Stimulated activated naive CD8-positive, alpha-beta T cell treated with anti-CD3 and anti-CD28 coated beads, Interleukin-15, Interleukin-2, amounts not matched to agents 100 ng/mL and 50 ng/mL, for 24 hours (primary cell): Measurements from ENCODE around the gene CXXC1.
A peak's percentile ranks its signal among the peaks of the same experiment; 100 is the strongest.
"Not testable (repeated sequence)": the region's sequence is repeated elsewhere in the genome, so short reads cannot be mapped to it uniquely, and the experiment has no call there.

Experiments used
- H3K27ac Mint-ChIP-seq: one replicate; pipeline ENCODE4 v1.8.0; 2021; ENCODE audit warnings: mild to moderate bottlenecking, mixed read lengths
- H3K27me3 Mint-ChIP-seq: one replicate; pipeline ENCODE4 v1.8.0; 2021; ENCODE audit warnings: mixed read lengths
- H3K36me3 Mint-ChIP-seq: one replicate; pipeline ENCODE4 v1.8.0; 2021; ENCODE audit warnings: low read depth, mixed read lengths
- H3K4me1 Mint-ChIP-seq: one replicate; pipeline ENCODE4 v1.8.0; 2021; ENCODE audit warnings: low read depth, mixed read lengths
- H3K4me3 Mint-ChIP-seq: one replicate; pipeline ENCODE4 v1.8.0; 2021; ENCODE audit warnings: mild to moderate bottlenecking, mixed read lengths
- H3K9me3 Mint-ChIP-seq: one replicate; pipeline ENCODE4 v1.8.0; 2021; ENCODE audit warnings: mixed read lengths

Gene CXXC1

DNA sequence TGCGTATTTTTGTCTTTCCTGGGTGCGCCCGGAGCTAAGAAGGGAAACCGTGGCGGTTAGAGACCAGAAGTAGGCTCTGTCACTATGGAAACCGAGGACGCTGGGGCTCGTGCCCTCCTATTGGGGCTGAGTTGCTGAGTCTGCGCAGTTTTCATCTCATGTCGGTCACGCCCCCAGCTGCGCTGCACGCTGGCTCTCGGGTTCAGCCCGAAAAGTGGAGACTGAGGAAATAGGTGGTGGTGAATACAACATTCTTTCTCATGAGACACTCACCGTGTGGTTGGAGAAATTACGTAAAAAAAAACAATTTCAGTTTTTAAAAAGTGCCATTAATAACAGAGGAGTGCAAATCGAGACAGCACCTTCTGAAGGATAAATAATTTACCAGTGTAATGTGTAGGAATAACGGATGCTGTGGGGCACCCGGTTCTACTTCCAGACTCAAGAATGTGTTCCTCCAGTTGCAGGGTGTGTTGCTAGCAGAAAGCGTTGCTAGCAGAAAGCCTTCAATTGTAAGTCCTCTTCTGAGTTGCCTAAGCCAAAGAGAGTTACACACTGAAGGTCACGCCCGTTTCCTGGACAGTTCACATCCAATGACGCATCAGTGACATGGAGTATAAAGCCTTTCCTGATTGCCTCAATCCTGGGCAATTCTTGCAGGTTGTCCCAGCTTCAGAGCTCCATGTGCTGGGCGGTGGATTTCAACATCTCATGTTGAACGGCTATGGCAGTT, 20.4 kb upstream of the CXXC1 start:
- Mint-ChIP-seq H3K4me3 (peak overlapping the region; percentile 92), H3K27me3 (peaks cover 21% of the 10 kb centered on the region), H3K9me3 (no peaks in the 10 kb centered on the region), H3K27ac (peak overlapping the region; percentile 90), H3K36me3 (no peaks in the 10 kb centered on the region), H3K4me1 (peaks cover 25% of the 10 kb centered on the region)

DNA sequence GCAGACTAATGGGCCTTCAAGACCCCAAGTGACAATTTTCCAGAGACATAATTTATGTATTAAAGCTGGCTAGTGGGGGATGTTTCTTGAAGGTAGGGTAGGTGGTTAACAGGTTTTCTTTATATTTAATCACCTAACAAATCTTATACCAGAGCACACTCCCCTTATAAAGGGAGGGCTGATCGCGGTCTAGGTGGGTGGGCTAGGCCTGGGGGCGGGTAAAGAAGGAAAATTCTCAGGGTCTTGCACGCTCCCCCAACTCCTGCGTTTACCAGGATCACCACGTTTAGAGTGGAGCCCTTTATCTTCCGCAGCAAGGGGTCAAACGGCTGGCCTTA, 19.9 kb upstream of the CXXC1 start:
- Mint-ChIP-seq H3K27me3 (peaks cover 26% of the 10 kb centered on the region), H3K9me3 (no peaks in the 10 kb centered on the region), H3K27ac (peak overlapping the region; percentile 90), H3K4me3 (peak overlapping the region; percentile 92), H3K36me3 (no peaks in the 10 kb centered on the region), H3K4me1 (peaks cover 21% of the 10 kb centered on the region)

DNA sequence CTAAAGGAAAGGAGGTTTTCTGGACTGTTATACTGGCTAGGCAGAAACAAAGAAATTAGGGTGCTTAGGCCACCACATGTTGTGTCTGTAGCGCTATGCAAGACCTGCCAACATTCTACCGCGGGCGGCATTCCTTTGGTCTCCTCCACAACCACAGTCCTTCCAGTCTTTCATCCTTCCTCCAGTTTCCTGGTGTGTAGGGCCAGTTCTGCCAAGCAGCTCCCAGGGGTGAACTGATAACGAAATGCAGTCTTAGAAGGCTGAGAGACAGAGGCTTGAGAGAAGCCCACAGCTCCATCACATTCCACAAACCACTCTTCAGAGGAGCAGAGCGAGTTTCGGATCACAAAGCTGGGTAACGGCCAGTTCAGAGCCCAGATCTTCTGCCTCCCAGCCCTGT, 19.5 kb upstream of the CXXC1 start:
- no peak overlapping the region for H3K27ac Mint-ChIP-seq
- peaks cover 28% of the 10 kb centered on the region for H3K27me3 Mint-ChIP-seq
- H3K4me1 Mint-ChIP-seq = peaks cover 21% of the 10 kb centered on the region
- no peaks in the 10 kb centered on the region for H3K9me3 Mint-ChIP-seq
- no peaks in the 10 kb centered on the region for H3K36me3 Mint-ChIP-seq
- H3K4me3 Mint-ChIP-seq = peak overlapping the region; percentile 92

DNA sequence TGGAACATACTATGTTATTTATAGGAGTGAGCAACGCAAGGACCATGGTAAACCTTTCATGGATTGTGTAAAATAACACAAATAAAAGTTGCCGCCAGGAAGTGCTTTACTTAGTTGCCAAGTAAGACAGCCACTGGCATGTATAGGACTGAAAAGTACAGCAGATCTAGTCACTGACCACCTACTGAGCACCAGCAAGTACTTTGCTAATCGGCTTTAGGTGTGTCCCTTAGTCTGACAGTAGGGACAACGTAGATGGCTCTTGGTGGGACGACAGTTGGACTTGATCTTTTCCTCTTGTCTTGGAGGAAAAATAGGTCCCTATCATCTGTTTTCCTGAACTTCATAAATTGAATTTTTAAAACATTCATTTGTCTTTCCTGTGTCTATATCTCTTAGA, 13.6 kb upstream of the CXXC1 start:
- H3K4me1 Mint-ChIP-seq = peaks cover 6% of the 10 kb centered on the region
- no peaks in the 10 kb centered on the region for H3K9me3 Mint-ChIP-seq
- H3K36me3 Mint-ChIP-seq = no peaks in the 10 kb centered on the region
- H3K27ac Mint-ChIP-seq = no peak overlapping the region
- peaks cover 47% of the 10 kb centered on the region for H3K27me3 Mint-ChIP-seq
- H3K4me3 Mint-ChIP-seq = no peak overlapping the region

DNA sequence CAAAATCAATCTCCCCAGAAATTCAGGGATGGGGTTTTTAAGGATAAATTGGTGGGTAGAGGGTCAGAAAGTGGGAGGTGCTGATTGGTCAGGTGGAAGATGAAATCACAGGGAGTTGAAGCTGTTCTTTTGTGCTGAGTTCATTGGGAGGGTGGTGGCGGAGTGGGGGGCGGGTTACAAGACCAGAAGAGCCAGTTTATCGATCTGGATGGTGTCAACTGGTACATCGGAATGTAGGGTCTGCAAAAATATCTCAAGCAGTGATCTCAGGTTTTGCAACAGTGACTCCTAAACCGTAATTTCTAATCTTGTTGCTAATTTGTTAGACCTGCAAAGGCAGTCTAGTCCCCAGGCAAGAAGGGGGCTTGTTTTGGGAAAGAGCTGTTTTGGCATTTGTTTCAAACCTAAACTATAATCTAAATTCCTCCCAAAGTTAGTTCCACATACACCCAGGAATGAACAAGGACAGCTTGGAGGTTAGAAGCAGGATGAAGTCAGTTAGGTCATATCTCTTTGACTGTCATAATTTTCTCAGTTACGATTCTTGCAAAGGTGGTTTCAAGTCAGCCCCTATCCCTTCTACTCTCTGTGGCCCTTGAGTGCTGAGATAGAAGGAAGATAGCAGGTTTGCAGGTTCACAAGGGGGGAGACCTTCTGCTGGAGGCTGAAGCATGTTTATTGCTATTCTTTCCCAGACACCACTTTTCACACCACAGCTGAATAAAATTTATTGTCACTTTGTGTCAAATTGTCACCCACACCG, 12.3 kb upstream of the CXXC1 start:
- Mint-ChIP-seq H3K27me3 (peaks cover 40% of the 10 kb centered on the region), H3K4me3 (no peak overlapping the region), H3K36me3 (no peaks in the 10 kb centered on the region)

DNA sequence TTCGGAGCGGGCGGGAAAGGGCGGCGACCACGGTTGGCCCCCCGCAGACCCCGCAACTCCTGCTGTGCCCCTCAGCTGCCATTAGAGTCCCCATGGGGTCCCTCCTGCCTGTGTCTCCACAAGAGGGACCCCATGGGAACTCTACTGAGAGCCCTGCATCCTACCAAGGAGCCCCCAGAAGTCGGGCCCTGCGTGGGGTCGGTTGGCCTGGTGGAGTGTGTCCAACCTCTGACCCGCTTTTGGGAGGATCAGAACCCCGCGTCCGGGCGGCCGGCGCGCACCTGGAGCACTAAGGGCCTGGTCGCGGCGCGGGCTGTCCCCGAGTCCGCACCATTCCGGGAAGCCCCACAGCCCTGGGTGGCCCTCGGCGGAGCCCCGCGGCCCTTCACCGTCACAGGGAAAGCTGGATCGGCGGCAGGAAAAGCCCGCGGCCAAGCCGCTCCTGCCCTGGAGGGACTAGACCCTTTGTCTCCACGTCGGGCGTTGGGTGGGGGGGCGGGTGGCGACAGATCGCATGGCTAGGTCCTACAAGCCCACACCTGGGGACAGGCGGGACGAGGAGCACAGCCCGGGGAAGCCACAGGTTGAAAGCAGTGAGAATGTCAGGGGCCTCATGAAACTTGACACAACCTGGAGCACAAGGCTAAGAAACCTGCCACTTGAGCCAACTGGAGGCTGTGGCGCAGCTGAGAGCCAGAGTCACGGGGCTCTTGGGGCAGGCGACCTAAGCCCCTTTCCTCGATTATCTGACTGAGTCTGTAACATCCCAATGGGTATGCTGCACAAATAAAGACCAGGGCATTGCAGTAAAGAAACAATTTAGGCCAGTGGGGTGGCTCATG, 11.2 kb upstream of the CXXC1 start:
- peaks cover 33% of the 10 kb centered on the region for H3K27me3 Mint-ChIP-seq
- peak overlapping the region; percentile 77 for H3K4me3 Mint-ChIP-seq
- H3K27ac Mint-ChIP-seq = no peak overlapping the region
- H3K4me1 Mint-ChIP-seq = peaks cover 6% of the 10 kb centered on the region
- H3K9me3 Mint-ChIP-seq = no peaks in the 10 kb centered on the region
- no peaks in the 10 kb centered on the region for H3K36me3 Mint-ChIP-seq

More for the DNA sequence above, 12.3 kb upstream of the CXXC1 start:
- H3K4me1 Mint-ChIP-seq = peaks cover 6% of the 10 kb centered on the region
- H3K27ac Mint-ChIP-seq = no peak overlapping the region
- no peaks in the 10 kb centered on the region for H3K9me3 Mint-ChIP-seq

DNA sequence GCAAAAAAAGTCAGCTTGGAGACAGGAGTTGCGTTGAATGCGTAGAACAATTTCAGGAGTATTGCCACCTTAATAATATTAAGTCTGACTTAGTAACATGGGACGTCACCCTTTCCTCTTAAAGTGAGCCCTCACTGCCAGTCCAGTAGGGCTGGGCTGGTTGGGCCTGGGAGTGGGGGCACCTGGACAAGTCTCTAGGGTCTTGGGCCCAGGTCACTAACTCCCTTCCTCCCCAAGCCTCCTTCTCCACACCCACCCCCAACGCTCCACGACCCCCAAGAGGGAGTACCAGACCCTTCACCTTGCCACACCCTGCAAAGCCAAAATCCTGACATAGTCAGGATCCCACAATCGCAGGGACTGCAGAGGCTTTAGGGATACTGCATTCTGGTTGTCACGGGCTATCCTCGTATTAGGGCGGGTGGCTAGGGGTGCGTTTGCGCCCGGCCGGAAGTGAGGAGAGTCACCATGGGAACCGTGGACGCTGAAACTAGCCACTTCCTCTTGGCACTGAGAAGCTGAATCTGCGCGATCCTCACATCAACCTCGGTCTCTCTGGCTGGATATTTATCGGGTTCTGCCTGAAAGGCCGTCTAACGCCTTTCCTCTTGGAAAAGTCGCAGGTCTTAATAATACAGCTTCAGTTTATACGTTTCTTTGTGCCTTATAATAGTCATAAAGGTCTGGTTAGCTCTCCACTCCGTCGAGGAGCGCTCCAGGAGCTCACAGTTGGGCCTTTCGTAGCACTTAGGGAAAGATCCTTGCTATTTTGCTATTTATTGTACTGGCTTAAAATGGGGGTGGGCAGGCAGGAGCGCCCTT, 10.3 kb upstream of the CXXC1 start:
- no peak overlapping the region for H3K27ac Mint-ChIP-seq
- H3K27me3 Mint-ChIP-seq = peaks cover 27% of the 10 kb centered on the region
- H3K4me1 Mint-ChIP-seq = peaks cover 6% of the 10 kb centered on the region
- H3K9me3 Mint-ChIP-seq = no peaks in the 10 kb centered on the region
- no peaks in the 10 kb centered on the region for H3K36me3 Mint-ChIP-seq
- H3K4me3 Mint-ChIP-seq = peak overlapping the region; percentile 77

DNA sequence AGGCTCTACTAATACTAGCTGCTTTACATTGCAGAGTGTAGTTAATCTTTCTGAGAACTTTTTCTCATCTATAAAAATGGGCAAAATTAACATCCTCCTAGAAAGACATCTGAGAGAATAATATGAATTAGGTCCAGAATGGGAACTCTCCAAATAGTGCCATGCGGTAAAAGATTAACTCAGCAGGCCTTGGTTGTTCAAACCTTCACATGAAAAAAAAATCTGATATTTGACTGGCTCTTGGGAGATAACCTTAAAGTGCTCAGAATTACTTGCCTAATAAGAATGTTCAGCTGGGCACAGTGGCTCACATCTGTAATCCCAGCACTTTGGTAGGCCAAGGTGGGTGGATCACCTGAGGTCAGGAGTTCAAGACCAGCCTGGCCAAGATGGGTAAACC, 5.5 kb upstream of the CXXC1 start:
- H3K36me3 Mint-ChIP-seq = no peaks in the 10 kb centered on the region
- H3K27ac Mint-ChIP-seq = no peak overlapping the region
- H3K4me3 Mint-ChIP-seq = no peak overlapping the region
- H3K9me3 Mint-ChIP-seq = no peaks in the 10 kb centered on the region
- H3K27me3 Mint-ChIP-seq = peaks cover 1% of the 10 kb centered on the region
- peaks cover 11% of the 10 kb centered on the region for H3K4me1 Mint-ChIP-seq

DNA sequence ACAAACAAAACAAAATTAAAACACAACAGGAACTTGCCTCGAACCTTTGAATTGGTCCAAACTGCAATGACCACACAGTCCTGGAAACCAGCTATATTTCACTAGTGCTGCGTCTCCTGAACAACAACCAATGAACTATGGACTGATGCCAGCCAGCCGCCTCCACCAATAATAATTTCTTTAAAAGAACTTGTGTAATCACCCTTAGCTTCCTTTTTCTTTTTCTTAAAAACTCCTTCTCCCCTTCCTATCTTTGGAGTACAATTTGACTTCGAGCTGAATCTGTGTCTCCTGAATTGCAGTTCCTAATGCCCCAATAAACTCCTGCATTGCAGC, 1.6 kb upstream of the CXXC1 start:
- H3K27me3 Mint-ChIP-seq = no peaks in the 10 kb centered on the region
- peaks cover 30% of the 10 kb centered on the region for H3K4me1 Mint-ChIP-seq
- peaks cover 28% of the 10 kb centered on the region for H3K36me3 Mint-ChIP-seq
- H3K4me3 Mint-ChIP-seq = peak overlapping the region; percentile 64
- no peaks in the 10 kb centered on the region for H3K9me3 Mint-ChIP-seq
- peak overlapping the region; percentile 72 for H3K27ac Mint-ChIP-seq

DNA sequence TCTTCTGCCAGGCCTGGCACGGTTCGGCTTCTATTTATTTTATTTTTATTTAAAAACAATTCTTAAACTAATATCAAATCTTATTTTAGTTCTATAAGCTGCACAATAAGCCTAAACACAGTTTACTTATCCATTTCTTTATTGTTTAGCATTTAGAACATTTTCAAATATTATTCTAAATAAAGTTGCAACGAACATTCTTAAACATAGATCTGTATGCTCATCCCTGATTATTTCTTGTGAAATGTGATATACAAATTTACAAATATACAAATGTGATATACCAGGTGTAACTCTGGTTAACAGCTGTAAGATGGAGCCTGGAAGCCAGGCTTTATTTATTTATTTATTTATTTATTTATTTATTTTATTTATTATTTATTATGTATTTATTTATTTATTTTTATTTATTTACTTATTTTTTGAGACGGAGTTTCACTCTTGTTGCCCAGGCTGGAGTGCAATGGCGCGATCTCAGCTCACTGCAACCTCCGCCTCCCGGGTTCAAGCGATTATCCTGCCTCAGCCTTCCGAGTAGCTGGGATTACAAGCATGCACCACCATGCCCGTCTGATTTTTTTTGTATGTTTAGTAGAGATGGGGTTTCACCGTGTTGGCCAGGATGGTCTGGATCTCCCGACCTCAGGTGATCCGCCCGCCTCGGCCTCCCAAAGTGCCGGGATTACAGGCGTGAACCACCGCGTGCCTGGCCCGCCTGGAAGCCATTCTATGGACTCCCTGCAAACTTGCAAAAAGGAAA, 1.0 kb upstream of the CXXC1 start:
- H3K4me1 Mint-ChIP-seq = peaks cover 30% of the 10 kb centered on the region
- peak overlapping the region; percentile 98 for H3K4me3 Mint-ChIP-seq
- H3K9me3 Mint-ChIP-seq, H3K27me3 Mint-ChIP-seq: not testable (repeated sequence)
- peaks cover 34% of the 10 kb centered on the region for H3K36me3 Mint-ChIP-seq
- H3K27ac Mint-ChIP-seq = peak overlapping the region; percentile 96

DNA sequence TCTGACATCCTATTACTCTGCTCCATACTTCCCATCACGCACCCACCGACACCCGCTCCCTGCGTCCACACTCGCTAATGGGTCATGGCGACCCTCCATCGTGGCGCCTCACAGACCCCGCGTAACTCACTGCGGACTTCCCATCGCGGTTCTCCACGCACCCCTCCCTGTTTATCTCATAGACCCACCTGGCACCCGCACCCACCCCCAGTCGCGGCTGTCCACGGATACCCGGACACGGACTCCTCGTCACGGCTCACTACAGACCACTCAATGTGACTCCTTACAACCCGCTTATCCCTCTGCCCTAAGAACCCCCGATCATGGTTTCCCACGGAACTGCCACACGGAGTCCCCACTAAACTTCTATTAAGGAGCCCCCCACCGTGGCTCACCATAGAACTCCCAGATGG, 458 bp downstream of the CXXC1 start:
- Mint-ChIP-seq H3K27me3 (no peaks in the 10 kb centered on the region), H3K4me1 (peaks cover 30% of the 10 kb centered on the region), H3K27ac (peak overlapping the region; percentile 96), H3K36me3 (peaks cover 49% of the 10 kb centered on the region), H3K4me3 (peak overlapping the region; percentile 98), H3K9me3 (no peaks in the 10 kb centered on the region)

DNA sequence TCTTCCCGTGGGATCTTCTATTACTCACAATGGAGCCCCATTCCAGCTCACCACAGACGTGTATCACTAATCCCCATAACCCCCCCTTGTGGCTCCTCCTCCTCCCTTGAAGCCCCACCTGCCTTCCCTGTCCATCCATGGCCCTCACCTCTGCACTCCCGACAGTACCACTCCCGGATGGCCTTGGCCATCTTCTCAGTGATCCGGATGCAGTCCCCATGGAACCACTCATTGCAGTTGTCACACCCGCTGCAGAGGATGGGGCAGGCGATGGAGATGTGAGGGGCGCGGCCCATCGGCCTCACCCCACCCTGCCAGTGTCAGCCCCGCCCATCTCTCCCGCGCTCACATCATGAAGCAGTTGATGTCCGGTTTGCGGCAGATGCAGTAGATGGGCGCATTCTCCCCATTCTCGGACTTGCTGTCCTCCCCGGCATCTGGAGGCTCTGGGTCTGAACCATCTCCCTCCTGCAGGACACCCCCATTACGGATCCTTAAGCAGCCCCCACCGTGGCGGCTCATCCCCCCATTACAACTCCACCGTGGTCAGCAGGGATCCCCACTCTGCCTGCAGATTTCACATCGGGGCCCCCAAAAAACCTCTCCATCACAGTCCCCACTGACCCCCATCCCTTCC, 983 bp downstream of the CXXC1 start:
- Mint-ChIP-seq H3K9me3 (no peaks in the 10 kb centered on the region), H3K27ac (peak overlapping the region; percentile 96), H3K27me3 (no peaks in the 10 kb centered on the region), H3K4me1 (peaks cover 30% of the 10 kb centered on the region), H3K4me3 (peak overlapping the region; percentile 98), H3K36me3 (peaks cover 49% of the 10 kb centered on the region)

DNA sequence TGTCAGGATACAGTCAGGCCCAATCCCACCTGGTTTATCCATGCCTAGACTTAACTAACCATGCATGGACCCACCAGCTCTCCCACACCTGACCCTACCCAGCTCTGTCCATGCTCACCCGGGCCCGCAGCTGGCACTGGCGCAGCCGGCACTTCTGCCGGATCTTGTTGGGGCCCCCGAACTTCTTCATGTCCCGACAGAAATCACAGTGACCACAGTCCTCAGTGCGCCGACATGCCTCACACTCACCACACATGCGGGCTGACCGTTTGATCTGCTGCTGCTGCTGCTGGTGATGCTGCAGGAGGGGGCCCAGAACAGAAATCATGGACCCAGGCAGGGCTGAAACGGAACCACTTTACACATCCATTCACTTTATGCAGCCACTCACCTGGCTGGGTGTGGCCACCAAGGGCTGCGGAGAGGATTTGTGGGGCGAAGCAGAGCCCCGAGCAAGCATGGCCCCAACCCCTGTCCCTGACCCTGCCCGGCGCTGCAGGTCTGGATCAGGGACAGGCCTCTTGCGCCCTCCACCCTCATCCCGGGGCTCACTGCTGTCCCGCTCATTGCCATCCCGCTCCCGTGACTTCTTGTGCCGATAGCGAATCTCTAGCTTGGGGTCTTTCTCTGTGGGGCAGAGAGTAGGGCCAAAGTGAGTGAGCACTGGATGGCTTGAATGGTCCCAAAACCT, 1.7 kb downstream of the CXXC1 start:
- Mint-ChIP-seq H3K36me3 (peaks cover 49% of the 10 kb centered on the region), H3K9me3 (no peaks in the 10 kb centered on the region), H3K4me1 (peaks cover 31% of the 10 kb centered on the region)

More for the DNA sequence above, 1.7 kb downstream of the CXXC1 start:
- peak overlapping the region; percentile 98 for H3K4me3 Mint-ChIP-seq
- peak overlapping the region; percentile 96 for H3K27ac Mint-ChIP-seq
- no peaks in the 10 kb centered on the region for H3K27me3 Mint-ChIP-seq
